Endothelial cell of umbilical vein (primary cell): ENCODE data around the gene KAT8. TPM values are rescaled to one million over a fixed set of nuclear protein-coding genes. Genes with fewer than 3 reads are reported as not detected.

ENCODE experiments used
- BruUV-seq: library from RNA; stranded (reverse); fragments of 400-500 nt; replicated peaks from 2 replicates; lab custom pipeline; 2021; lab: Mats Ljungman, UMichigan
- CTCF ChIA-PET: fragments of 300-600, 350-600 bp; sonication (Branson Sonifier 250); formaldehyde crosslinking; loops from one replicate; lab custom pipeline; 2021; ENCODE audit warnings: antibody characterized with exemption, inconsistent platforms; lab: Charles Lee
- POLR2A ChIA-PET: fragments of 300-600, 350-600 bp; sonication (Branson Sonifier 250); formaldehyde crosslinking; loops from one replicate; lab custom pipeline; 2021; ENCODE audit warnings: antibody characterized with exemption, inconsistent platforms; lab: Charles Lee
- DNase-seq: peaks from one replicate; pipeline ENCODE4 v3.0.0-alpha.2; 2011; ENCODE audit warnings: low read depth, low spot score
- FAIRE-seq: peaks from 2 replicates; lab custom pipeline; 2011; peaks lifted over from hg19 to GRCh38; lab: Jason Lieb, UNC
- H2AFZ ChIP-seq: 2 replicates; pipeline ENCODE4 v1.6.0; 2012; ENCODE audit warnings: low read depth, low read length, control low read depth, inconsistent platforms
- H3K27ac ChIP-seq: 2 replicates; pipeline ENCODE4 v1.5.1; 2011; ENCODE audit warnings: low read depth, mild to moderate bottlenecking, control low read depth, low read length, moderate library complexity; ENCODE audit not compliant: insufficient read depth
- H3K27me3 ChIP-seq, 2 experiments: 2 replicates each; pipeline versions ENCODE4 v1.6.0 to v1.6.1; 2011; ENCODE audit warnings: low read length in 2 of 2, mixed read lengths in 1 of 2; ENCODE audit not compliant: control insufficient read depth in 2 of 2, insufficient read depth in 2 of 2
- H3K36me3 ChIP-seq, 2 experiments: 2 replicates in 1 of 2; 3 replicates in 1 of 2; pipeline ENCODE4 v1.5.1; 2011; ENCODE audit warnings: low read length in 2 of 2, mild to moderate bottlenecking in 1 of 2, moderate library complexity in 1 of 2; ENCODE audit not compliant: control insufficient read depth in 2 of 2, insufficient read depth in 2 of 2; ENCODE audit errors: extremely low read depth in 1 of 2
- H3K4me1 ChIP-seq: 3 replicates; pipeline ENCODE4 v1.5.1; 2011; ENCODE audit warnings: mild to moderate bottlenecking, low read length; ENCODE audit not compliant: control insufficient read depth, insufficient read depth; ENCODE audit errors: extremely low read depth
- H3K4me2 ChIP-seq: 2 replicates; pipeline ENCODE4 v1.6.1; 2011; ENCODE audit warnings: low read length, control low read depth, mixed read lengths; ENCODE audit not compliant: insufficient read depth
- H3K4me3 ChIP-seq, 3 experiments: fragments of 200-600 bp in 1 of 3; sonication (generic), shearing (Covaris generic) in 1 of 3; replicated peaks in 1 of 3; 2 replicates each; pipeline ENCODE4 v1.5.1; 2011 to 2016; ENCODE audit warnings: control low read depth in 3 of 3, low read length in 3 of 3, mild to moderate bottlenecking in 2 of 3, inconsistent platforms in 1 of 3, low read depth in 1 of 3, moderate library complexity in 1 of 3; ENCODE audit not compliant: insufficient read depth in 1 of 3
- H3K79me2 ChIP-seq: 2 replicates; pipeline ENCODE4 v1.6.0; 2012; ENCODE audit warnings: low read length, inconsistent platforms; ENCODE audit not compliant: control insufficient read depth, insufficient read depth
- H3K9ac ChIP-seq: replicated peaks from 2 replicates; pipeline ENCODE3; 2011; ENCODE audit warnings: low read length, control low read depth; ENCODE audit not compliant: insufficient read depth; ENCODE audit errors: extremely low read depth
- H3K9me1 ChIP-seq: replicated peaks from 3 replicates; pipeline ENCODE4 v1.6.0; 2011; ENCODE audit warnings: mild to moderate bottlenecking, low read length; ENCODE audit not compliant: control insufficient read depth, insufficient read depth; ENCODE audit errors: extremely low read depth
- H3K9me3 ChIP-seq: replicated peaks from 2 replicates; pipeline ENCODE4 v1.5.1; 2012; ENCODE audit warnings: low read length, inconsistent platforms; ENCODE audit not compliant: control insufficient read depth, insufficient read depth
- H4K20me1 ChIP-seq: replicated peaks from 2 replicates; pipeline ENCODE3; 2011; ENCODE audit warnings: mild to moderate bottlenecking, low read length; ENCODE audit not compliant: control insufficient read depth, insufficient read depth; ENCODE audit errors: extremely low read depth
- EZH2 ChIP-seq: IDR thresholded peaks from 2 replicates; pipeline ENCODE4 v1.6.1; 2012; ENCODE audit warnings: borderline replicate concordance, low read depth, mild to moderate bottlenecking, moderate library complexity, low read length, inconsistent platforms; ENCODE audit not compliant: severe bottlenecking
- FOS ChIP-seq: IDR thresholded peaks from 2 replicates; pipeline ENCODE4 v1.6.1; 2011; ENCODE audit warnings: mild to moderate bottlenecking, low read length, moderate library complexity, borderline replicate concordance; ENCODE audit not compliant: insufficient read depth
- GATA2 ChIP-seq: IDR thresholded peaks from 2 replicates; pipeline ENCODE4 v1.7.0; 2011; ENCODE audit warnings: low read depth, mild to moderate bottlenecking, moderate library complexity, mixed read lengths, low read length; ENCODE audit not compliant: insufficient read length, insufficient read depth
- JUN ChIP-seq: IDR thresholded peaks from 2 replicates; pipeline ENCODE4 v1.6.1; 2011; ENCODE audit warnings: borderline replicate concordance, low read depth; ENCODE audit not compliant: insufficient read length, insufficient read depth
- MYC ChIP-seq: IDR thresholded peaks from one replicate; pipeline ENCODE4 v1.6.1; 2011; ENCODE audit warnings: mild to moderate bottlenecking, low read depth, low read length
- POLR2A ChIP-seq: IDR thresholded peaks from 2 replicates; pipeline ENCODE4 v1.6.1; 2012; ENCODE audit warnings: low read depth, mild to moderate bottlenecking, control low read depth, low read length
- POLR2AphosphoS5 ChIP-seq: IDR thresholded peaks from 2 replicates; pipeline ENCODE4 v1.6.1; 2012; ENCODE audit warnings: low read depth, mild to moderate bottlenecking, control low read depth, low read length, moderate library complexity; ENCODE audit not compliant: insufficient read depth
- dilution Hi-C: fragments of 300-500 bp; cut with MboI; formaldehyde crosslinking; loops from one replicate; pipeline ENCODE4 v1.15.0; 2019; ENCODE audit warnings: low sequenced_read_pairs; ENCODE audit not compliant: extremely low pct_ligation_motif_present
- intact Hi-C: fragments of 100-400 bp; cut with micrococcal nuclease; formaldehyde crosslinking; loops from one replicate; pipeline ENCODE4 v1.10.0; 2022
- polyA plus RNA-seq, 4 experiments: library from polyadenylated mRNA; depleted of rRNA in 3 of 4; stranded (reverse) in 3 of 4; unstranded in 1 of 4; fragments of >200 nt; gene quantifications; 2 replicates each; pipeline versions ENCODE4 v1.2.1 to v1.2.3, GENCODE V29; 2011 to 2012; ENCODE audit warnings: missing spikeins in 1 of 4
- total RNA-seq: library from RNA; stranded (reverse); gene quantifications from 2 replicates; pipeline ENCODE4 v1.2.3, GENCODE V29; 2021
- TF ChIP-seq, protein P1 (sequence below), 2 donors: IDR thresholded peaks; 1 replicate in 1 of 2; 2 replicates in 1 of 2; pipeline ENCODE4 v1.5.1; 2011; ENCODE audit warnings: low read length in 2 of 2, mild to moderate bottlenecking in 2 of 2, moderate library complexity in 2 of 2, control low read depth in 1 of 2, inconsistent platforms in 1 of 2, low read depth in 1 of 2; ENCODE audit not compliant: insufficient read depth in 1 of 2; ENCODE audit errors: extremely low read depth in 1 of 2
- TF ChIP-seq, protein P2 (sequence below): IDR thresholded peaks from 2 replicates; pipeline ENCODE4 v1.6.1; 2011; ENCODE audit not compliant: insufficient read depth, insufficient read length

The KAT8 gene
- total and polyA plus RNA-seq, 2 donors (not counting 3 experiments of a cell fraction or from before 2014, with no cell fraction given) = 30.7 to 42.8 TPM

DNA sequence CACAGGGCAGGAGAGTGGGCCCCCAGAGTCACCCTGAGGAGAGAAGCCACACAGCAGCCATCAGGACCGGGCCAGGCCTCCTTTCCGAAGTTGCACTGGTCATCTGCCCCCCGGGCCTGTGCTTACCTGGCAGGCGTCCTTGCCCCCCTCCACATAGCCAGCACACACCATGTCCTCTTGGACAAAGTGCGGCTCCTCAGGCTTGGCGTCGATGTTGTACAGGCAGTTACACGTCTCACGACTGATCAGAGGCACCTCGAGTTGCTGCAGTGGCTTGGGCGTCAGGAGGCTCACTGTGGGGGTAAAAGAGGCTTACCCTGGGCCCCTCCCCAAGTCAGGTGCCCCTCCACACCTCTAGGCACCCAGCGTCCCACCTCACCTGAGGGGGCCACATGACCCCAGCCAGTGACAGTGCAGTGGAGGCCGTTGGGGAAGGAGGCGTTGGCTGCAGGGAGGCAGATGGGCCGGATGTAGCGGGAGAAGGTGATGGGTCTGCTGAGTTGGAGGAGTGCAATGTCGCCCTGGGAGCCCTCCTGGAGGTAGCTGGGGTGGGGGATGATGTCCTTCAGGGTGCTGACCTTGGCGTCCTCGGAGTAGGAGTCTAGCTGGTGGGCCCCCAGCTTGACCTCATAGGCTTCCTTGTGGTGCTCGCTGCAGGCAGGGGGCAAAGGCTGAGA, 15.0 kb downstream of the KAT8 start:
- intact Hi-C loops (no loop called here), dilution Hi-C loops (no loop called here)
- BruUV-seq = no TSS peak
- Histone ChIP-seq H3K27ac (no peak overlapping the region), H3K4me3 (no peak overlapping the region), H3K9me1 (no peaks in the 10 kb centered on the region), H3K9ac (no peak overlapping the region), H3K27me3 (no peaks in the 10 kb centered on the region), H2AFZ (no peak overlapping the region), H3K4me2 (no peak overlapping the region), H3K79me2 (no peaks in the 10 kb centered on the region), H3K9me3 (no peaks in the 10 kb centered on the region), H3K4me1 (no peaks in the 10 kb centered on the region), H4K20me1 (no peaks in the 10 kb centered on the region), H3K36me3 (peaks cover 0 to 9% of the 10 kb centered on the region in 2 experiments)
- FAIRE-seq (no peak), DNase-seq (no peak)
- no peak for TF ChIP-seq EZH2
- TF ChIP-seq, protein P1, sequence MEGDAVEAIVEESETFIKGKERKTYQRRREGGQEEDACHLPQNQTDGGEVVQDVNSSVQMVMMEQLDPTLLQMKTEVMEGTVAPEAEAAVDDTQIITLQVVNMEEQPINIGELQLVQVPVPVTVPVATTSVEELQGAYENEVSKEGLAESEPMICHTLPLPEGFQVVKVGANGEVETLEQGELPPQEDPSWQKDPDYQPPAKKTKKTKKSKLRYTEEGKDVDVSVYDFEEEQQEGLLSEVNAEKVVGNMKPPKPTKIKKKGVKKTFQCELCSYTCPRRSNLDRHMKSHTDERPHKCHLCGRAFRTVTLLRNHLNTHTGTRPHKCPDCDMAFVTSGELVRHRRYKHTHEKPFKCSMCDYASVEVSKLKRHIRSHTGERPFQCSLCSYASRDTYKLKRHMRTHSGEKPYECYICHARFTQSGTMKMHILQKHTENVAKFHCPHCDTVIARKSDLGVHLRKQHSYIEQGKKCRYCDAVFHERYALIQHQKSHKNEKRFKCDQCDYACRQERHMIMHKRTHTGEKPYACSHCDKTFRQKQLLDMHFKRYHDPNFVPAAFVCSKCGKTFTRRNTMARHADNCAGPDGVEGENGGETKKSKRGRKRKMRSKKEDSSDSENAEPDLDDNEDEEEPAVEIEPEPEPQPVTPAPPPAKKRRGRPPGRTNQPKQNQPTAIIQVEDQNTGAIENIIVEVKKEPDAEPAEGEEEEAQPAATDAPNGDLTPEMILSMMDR (IDR thresholded peaks at IDR 0.05; ENCODE audit: extremely low read depth in 1 of 2, insufficient read depth in 1 of 2, low read depth in 1 of 2, low read length in 2 of 2) = no peak
- TF ChIP-seq, protein P2, sequence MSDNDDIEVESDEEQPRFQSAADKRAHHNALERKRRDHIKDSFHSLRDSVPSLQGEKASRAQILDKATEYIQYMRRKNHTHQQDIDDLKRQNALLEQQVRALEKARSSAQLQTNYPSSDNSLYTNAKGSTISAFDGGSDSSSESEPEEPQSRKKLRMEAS = no peak
- TF ChIP-seq POLR2A = no peak
- TF ChIP-seq MYC = no peak
- no peak for TF ChIP-seq GATA2
- TF ChIP-seq JUN = no peak
- no peak for TF ChIP-seq POLR2AphosphoS5
- TF ChIP-seq FOS = no peak
- ChIA-PET POLR2A (no interaction called here), CTCF (interaction anchor here (2.4 kb wide), 1 partner anchor 10 kb away, joined by 8 read pairs; no protein-coding TSS in a partner anchor)
